Measurements from ENCODE around the gene DAPK1. TPM values are rescaled to one million over a fixed set of nuclear protein-coding genes. Genes with fewer than 3 reads are reported as not detected.
"Not testable (repeated sequence)": the region's sequence is repeated elsewhere in the genome, so short reads cannot be mapped to it uniquely, and the experiment has no call there.

DAPK1 gene
- polyA plus RNA-seq, 1 donor = 20.6 TPM

DNA sequence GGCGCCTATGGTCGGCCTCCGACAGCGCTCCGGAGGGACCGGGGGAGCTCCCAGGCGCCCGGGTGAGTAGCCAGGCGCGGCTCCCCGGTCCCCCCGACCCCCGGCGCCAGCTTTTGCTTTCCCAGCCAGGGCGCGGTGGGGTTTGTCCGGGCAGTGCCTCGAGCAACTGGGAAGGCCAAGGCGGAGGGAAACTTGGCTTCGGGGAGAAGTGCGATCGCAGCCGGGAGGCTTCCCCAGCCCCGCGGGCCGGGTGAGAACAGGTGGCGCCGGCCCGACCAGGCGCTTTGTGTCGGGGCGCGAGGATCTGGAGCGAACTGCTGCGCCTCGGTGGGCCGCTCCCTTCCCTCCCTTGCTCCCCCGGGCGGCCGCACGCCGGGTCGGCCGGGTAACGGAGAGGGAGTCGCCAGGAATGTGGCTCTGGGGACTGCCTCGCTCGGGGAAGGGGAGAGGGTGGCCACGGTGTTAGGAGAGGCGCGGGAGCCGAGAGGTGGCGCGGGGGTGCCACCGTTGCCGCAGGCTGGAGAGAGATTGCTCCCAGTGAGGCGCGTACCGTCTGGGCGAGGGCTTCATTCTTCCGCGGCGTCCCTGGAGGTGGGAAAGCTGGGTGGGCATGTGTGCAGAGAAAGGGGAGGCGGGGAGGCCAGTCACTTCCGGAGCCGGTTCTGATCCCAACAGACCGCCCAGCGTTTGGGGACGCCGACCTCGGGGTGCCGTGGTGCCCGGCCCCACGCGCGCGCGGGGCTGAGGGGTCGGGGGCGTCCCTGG is 561 bp downstream of the DAPK1 start:
- no peak for DNase-seq (ENCODE audit: low read depth)

DNA sequence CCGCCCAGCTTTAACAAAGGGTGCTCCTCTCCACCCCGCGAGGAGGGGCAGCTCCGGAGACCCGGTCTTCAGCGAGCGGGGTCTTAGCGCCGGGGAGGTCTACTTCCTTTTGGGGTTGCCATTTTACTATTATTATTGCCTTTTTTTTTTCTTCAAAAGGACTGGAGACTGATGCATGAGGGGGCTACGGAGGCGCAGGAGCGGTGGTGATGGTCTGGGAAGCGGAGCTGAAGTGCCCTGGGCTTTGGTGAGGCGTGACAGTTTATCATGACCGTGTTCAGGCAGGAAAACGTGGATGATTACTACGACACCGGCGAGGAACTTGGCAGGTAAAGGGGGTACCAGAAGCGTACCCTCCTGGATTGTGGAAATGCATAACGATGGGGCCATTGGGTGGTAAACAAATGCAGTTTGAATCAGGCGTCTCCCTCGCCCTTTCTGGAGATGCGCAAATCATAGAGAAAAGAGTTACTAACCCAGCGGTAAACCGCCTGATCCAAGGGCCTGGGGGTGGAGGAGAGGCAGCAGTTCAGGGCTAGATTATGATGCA is 1.2 kb downstream of the DAPK1 start:
- DNase-seq (ENCODE audit: low read depth) = no peak

DNA sequence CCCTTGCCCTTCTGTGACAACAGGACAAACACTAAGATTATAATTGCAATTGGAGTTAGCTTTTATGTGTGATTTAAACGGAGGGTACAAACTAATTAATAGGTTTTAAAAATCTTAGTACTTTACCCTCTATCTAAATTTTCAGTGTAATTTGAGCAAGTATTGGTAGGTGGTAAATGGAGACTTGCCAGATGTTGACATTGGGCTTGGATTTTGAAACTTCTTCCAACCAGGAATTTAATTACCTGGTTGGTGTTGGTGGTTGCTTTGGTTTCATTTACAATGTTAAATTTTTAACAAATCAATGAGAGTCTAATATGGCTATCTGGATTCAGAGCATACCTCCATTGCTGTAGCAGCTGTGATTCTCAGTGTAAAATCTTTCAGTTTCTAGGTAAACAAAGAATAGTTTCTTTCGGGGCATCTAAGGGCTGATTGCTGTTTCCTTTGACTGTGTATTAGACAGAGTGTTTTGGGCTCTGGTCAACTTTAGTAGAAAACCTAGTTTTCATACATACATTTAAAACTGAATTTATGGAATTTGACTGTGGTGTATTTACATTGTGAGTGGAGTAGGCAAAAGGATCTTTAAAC is 1.9 kb downstream of the DAPK1 start:
- DNase-seq (ENCODE audit: low read depth) = no peak

DNA sequence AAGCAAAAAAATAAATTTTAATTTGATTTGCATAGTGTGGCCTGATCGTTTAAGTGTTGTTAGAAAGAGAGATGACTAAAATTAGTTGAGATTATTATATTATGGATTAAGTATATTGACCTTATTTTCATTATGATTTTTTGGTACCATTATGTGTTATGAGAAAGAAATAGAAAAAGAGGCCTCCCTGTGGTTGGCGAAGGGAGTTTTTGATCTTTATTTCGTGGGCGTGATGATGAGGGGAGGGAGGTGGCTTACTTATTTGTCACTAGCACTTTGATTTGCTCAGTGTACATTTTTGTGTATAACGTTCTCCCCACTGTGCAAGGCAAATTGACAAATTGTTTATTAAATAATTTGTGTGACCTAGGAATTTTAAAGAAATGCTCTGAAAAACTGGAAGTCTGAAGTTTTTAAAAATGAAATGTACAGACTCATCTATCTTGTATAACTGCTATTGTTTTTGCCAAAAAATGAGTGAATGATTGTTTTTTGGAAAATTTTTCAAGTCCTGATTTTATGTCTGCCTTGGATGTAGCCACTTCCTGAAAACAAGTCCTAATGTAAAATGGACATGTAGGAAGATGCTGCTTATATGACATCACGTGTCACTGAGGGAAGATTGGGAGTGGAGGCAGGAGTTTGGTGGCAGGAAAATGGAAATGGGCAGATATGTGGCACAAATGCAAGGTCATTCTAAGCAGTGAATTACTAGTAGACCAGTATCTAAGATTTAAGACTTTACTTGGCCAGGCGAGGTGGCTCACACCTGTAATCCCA is 3.0 kb downstream of the DAPK1 start:
- no peak for DNase-seq (ENCODE audit: low read depth)

DNA sequence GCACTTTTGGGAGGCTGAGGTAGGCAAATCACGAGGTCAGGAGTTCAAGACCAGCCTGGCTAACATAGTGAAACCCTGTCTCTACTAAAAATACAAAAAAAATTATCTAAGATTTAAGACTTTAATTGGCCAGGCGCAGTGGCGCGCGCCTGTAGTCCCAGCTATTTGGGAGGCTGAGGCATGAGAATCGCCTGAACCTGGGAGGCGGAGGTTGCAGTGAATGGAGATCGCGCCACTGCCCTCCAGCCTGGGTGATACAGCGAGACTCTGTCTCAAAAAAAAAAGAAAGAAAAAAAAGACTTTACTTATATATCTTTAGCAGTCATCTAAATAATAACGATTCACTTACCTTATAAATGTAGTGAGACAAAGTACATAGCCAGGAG is 3.6 kb downstream of the DAPK1 start:
- DNase-seq (ENCODE audit: low read depth) = not testable (repeated sequence)

DNA sequence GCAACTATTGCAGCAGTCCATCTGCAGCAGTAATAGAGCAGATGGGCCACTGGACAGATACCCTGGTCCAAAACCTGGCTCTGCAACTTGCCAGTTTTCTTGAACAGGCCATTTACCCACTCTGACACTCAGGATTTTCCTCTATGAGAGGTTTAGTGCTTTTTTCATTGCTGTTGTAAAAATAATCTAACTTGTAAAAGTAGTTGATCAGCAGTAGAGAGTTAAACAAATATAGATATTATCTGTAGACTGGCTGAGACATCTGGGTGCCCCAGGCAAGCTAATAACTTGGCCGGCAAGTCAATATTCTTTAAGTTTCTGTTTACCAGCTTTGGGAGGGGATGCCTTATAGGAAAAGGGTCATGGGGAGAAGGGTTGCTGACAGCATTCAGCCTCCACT is 4.1 kb downstream of the DAPK1 start:
- no peak for DNase-seq (ENCODE audit: low read depth)

DNA sequence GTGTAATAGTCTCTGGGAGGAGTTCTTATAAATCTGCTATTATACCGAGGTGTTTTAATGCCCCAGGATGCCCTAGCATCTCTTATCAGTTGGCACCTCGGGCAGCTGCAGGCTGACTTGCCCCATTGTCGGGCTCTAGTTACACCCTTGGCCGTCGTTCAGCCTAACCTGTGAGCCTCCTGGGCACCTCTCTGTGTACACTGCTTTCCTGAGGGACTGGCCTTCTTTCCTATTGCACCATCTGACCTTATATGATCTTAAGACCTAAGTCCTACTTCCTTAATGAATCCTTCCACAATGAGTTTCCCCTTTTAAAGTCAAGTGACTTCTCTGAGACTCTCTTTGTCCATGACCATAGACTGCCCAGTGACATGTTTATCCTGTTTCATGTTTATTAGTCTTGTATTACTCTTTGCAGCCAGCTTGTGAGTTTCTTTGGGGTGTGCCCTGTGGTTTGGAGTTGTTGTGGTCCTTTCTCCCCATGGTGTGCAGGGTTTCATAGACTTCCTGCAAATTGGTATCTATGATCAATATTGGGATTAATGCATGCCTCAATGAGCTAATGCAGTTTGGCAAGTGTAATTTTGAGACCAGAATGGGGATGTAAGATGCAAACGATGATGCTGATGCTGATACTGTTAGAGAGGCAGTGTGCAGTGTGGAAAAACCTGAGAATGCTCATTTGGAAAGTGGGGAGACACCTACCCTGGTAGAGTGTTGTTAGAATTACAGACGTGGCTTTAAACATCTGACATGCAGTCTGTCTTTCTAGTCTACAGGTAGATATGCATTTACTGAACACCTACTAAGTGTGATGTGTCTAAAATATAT is 4.9 kb downstream of the DAPK1 start:
- DNase-seq (ENCODE audit: low read depth) = no peak

DNA sequence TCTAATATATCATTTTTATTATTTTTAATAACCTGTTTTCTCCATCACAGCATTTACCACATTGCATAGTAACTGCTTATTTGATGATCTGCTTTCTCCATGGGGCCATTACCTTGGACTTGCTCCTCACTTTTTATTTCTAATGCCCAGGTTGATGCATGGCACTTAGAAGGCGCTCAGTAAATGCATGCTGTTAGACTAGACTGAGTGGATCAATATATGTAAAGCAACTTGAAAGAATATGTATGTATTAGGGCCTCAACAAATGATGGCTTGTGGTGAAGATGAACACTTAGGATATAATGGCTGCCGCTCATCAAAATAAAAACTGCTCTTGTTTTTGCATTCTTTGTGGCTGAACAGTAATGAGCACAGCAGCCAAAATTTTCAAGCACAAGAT is 5.8 kb downstream of the DAPK1 start:
- DNase-seq (ENCODE audit: low read depth) = no peak

DNA sequence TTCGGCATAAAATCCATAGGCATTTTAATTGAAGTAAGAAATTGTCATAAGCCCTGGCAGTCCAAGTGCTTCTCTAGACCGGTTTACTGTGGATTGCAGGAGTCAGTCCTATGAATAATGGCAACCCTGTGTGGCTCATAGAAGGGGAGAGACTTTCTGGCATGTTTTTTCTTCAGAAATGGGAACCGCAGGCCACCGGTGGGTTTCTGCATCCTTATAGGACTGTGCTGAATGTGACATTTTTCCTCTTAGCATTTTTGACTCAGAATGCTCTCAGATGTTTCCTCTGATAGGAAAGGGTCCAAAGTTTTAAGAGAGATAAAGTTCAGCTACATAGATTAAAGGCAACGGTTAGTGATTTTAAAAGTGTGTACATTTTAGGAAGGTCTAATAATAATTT is 6.3 kb downstream of the DAPK1 start:
- no peak for DNase-seq (ENCODE audit: low read depth)

DNA sequence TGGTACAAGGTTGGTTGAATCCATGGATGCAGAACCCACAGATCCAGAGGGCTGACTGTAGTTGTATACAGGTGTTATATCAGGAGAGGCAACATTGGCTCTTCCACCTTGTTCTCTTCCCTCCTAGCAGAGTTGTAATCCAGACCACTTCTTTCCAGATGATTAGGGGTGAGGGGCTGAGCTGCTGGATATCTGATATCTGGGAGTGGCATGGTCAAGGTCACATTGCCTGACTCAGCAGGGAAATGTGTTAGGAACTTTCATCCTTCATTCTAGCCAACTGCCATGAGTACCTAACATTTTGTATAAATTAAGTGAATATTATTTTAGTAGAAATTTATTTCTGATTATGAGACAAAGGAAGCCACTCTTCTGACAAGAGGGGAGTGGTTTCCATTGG is 7.3 kb downstream of the DAPK1 start:
- no peak for DNase-seq (ENCODE audit: low read depth)

DNA sequence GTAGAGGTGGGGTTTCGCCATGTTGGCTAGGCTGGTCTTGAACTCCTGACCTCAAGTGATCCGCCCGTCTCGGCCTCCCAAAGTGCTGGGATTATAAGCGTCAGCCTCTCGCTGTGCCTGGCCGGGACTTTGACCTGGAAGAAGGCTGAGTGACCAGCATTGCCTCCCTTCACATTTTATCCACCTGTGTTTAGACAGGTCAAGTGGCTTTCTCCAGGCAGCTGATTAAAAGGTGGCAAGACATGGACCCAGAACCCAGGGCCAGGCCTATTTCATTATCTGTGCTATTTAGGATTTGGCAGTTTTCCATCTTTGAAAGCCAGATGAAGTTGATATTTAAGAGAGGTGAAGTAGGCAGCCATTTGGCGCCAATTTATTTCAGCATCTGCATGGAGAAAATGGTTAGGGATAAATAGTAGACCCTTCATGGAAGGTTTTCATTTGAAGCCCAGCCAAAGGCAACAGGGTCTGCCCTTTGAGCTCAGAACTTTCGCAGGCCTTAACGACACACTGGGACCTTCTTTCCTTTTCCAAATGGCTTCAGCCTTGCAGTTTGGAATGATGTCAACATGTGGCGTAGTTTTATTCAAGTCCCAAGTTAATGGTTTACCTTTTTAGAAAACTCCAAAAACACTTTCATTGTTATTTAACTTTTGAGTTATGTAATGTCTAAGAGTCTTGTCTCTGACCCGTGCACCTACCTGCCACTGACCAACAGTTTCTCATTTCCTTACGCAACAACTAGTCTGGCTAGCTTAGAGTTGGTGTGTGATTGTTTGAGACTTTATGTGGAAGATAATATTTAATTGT is 8.4 kb downstream of the DAPK1 start:
- DNase-seq (ENCODE audit: low read depth) = no peak

DNA sequence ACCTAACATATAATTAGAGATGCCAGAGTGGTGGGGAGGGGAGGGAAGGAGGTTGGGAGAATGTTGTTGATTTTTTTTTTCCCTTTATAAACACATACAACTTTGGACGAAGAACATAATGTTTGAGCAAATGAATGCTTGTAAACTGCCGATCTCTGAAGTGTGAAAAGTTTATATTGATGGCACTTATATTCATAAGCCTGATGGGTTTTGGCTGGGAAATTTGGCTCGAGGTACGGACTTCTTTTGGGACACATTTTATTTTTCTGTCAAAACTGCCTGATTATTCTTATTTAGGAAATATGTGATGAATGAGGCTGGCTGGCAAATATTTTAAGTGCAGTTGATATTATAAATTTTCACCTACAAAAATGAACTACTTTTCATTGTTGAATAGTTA is 9.9 kb downstream of the DAPK1 start:
- DNase-seq (ENCODE audit: low read depth) = no peak

DNA sequence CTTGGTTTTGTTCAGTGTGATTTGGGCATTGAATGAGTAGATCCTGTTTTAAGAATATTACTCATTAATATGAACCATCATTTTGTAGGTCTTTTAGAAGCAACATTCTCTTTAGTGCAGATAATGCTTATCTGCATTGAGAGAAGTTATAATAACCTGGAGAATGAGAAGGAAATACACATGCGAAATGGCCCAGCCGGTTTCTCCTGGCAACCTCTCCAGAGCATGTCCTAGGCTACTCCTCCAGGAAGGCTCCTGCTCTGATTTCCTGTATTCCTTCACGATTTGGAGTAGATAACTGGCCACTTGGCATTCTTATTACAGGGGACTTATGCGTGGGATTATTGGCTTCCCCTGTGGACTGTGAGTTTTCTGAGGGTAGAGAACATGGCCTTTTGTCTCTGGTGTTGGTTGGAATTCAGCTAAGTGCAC is 12.6 kb downstream of the DAPK1 start:
- DNase-seq (ENCODE audit: low read depth) = no peak

DNA sequence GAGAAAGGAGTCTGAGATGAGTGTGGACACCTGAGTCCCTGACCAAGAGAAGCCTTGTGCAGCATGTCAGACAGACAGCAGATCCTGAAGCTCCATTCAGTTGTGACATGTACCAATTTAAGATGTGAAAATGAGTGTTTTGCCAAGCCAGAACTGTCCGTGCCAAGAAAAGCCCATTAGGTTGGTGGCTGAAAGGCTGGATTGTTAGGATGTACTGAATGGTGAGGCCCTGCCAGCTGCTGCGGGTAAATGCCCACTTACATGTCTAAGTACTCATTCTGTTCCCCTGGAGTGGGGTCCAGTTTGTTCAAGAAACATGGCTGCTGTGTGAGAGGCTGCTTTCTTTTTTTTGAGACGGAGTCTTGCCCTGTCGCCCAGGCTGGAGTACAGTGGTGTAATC is 14.6 kb downstream of the DAPK1 start:
- DNase-seq (ENCODE audit: low read depth) = no peak

DNA sequence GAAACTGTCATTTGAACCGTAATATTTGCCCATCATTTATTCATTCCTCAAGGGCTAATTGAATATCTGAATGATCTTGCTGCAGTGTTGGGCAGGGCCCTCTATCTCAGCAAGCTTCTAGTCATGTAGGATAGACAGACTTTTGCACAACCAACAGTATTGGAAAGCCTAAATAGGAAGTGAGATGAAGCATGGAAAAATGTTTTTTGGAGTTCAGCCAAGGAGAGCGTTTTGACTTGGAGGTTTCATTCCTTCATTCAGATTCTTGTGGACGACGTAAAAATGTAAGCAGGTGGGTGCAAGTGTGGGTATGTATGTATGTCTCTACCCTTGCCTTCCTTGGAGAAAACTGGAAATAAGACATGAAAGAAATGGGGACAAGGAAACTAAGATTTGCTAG is 15.5 kb downstream of the DAPK1 start:
- DNase-seq (ENCODE audit: low read depth) = no peak

DNA sequence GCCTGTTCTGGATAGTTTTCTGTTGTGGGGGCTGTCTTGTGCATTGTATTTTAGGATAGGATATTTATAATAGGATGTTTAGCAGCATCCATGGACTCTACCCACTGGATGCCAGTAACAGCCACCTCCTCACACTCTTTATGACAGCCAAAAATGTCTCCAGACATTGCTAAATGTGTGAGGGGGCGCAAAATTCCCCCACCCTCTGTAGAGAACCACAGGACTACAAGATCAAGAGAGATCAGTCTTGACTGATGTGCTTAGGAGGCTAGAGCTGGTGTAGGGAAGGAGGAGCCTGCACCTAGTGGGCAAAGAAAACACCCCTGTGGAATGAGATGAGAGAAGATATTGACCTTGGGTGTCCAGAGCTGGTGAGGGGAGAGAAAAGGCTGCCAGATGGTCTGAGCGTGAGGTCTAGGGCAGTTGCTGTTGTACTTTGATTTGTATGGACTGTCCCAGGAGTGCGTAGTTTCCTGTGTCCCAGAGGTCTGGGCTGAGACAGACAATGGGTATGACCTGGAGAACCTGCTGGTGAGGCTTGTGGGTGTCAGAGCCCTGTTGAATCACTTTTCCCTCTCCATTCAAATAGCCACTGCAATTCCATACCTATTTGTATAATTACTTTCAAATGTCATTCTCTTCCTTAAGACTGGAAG is 16.3 kb downstream of the DAPK1 start:
- no peak for DNase-seq (ENCODE audit: low read depth)

DNA sequence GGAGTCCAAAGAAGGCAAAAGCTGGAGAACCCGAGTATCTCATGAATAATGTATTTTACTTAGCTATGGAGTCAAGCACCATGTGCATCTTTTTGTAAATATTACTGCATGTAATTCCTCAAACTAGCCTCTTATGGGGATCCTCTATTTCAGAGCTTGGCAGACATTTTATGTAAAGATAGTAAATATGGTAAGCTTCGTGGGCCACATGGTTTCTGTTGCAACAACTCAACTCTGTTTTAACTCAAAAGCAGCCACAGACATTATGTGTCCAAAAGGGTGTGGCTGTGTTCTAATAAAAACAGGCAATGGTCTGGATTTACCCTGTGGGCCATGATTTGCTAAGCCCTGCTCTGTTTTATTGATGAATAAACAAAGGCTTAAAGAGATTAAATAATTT is 17.3 kb downstream of the DAPK1 start:
- DNase-seq (ENCODE audit: low read depth) = no peak

DNA sequence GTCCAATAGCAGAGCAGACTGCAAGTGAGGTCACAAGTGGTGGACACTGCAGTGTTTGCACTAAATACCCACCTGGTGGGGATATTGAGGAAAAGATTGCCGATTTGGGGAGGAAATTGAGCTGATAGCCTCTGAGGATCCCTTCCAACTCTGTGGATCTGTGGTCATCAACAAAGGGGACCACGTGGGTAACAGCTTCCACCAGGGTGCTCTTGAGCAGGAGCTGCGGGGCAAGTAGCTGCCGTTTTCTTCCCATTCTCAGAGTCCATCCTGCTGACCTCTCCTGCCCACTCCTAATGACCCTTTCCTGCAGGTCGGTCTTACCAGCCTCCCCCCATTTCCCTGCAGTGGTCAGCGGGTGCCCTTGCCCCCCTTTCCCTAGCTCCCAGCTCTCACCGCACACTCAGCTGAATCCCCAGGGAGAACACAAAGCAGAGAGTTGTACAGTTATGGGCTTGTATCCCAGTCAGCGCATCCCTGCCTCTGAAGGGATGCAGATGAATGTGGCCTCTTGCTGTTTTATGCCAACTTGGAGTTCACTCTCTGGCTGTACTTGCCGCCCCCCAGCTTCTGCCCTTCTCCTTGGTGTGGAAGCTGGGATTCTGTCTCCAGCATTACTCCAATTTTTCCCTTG is 18.0 kb downstream of the DAPK1 start:
- no peak for DNase-seq (ENCODE audit: low read depth)

DNA sequence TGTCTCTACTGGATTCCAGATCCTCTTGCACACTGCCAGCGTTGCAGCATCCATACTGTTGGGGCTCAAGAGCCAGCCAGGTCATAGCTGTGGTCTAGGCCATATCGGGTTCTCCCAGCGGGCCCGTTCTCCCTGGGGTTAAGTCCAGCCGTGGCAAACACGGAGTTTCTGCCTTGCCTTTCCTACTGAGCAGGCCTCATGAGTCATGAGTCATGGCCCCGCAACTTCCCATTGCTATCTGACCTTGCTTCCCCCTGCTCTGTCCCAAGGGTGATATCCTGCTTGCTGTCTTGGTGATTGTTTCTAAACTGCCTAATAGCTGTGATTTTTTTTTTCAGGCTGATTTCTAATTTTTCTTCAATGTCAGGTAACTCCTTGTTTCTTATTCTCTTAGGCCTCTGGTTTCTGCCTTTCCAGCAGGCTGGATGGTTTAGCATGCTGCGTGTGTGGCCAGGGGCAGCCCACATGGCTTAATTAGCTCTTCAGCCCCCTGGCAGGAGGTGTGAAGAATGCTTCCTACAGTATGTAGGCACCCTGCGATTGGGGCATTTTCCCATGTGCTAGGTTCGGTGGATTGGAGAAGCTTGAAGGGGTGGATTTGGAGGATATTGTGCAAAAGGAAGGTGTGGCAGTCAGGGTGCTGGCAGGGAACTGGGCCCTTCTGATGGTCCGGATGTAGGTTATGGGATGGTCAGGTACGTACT is 18.7 kb downstream of the DAPK1 start:
- no peak for DNase-seq (ENCODE audit: low read depth)
